ENCODE measurements around the gene PDP2. TPM values are rescaled to one million over a fixed set of nuclear protein-coding genes. Genes with fewer than 3 reads are reported as not detected.

The PDP2 gene
- total RNA-seq, 1 experiment from 2014 or later, result 23.1 TPM

DNA sequence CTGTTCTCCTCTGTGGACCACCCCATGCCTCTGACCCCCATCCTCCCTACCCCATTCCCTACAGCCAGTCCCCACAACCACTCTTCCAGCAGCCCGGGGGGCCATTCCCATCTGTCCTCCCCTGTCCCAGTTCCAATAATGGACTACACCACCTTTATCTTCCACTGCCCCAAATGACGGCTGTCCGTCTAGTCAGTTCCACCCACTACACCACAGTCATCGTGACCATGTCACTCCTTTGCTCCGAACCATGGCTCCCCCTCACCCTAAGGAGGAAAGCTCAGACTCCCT, 15.3 kb downstream of the PDP2 start:
- Histone ChIP-seq H2BK12ac (ENCODE audit: insufficient read length, low read depth, low read length) (no peak overlapping the region), H3K4ac (ENCODE audit: low read depth, low read length) (no peak overlapping the region), H4K20me1 (ENCODE audit: control insufficient read depth, insufficient read depth, insufficient read length) (peaks cover 4% of the 10 kb centered on the region), H3K27ac (ENCODE audit: insufficient read length, low read depth, low read length) (no peak overlapping the region), H3K18ac (ENCODE audit: insufficient read length, low read depth, low read length) (no peak overlapping the region), H3K9me3 (ENCODE audit: control insufficient read depth, low read depth, low read length) (no peaks in the 10 kb centered on the region), H3K23ac (ENCODE audit: insufficient read length, low read depth, low read length) (no peak overlapping the region), H3K4me1 (ENCODE audit: insufficient read depth, low read length) (no peaks in the 10 kb centered on the region), H3K9ac (ENCODE audit: extremely low read depth, insufficient read length, low read length) (no peak overlapping the region), H2BK15ac (ENCODE audit: low read depth, low read length) (no peak overlapping the region), H3K4me2 (ENCODE audit: insufficient read depth, insufficient read length, low read length) (no peak overlapping the region), H4K91ac (ENCODE audit: insufficient read length, low read depth, low read length) (no peak overlapping the region), H3K27me3 (ENCODE audit: insufficient read depth, low read length) (no peaks in the 10 kb centered on the region), H3K79me1 (ENCODE audit: insufficient read depth, low read depth, low read length, poor library complexity, severe bottlenecking) (no peaks in the 10 kb centered on the region), H2BK5ac (ENCODE audit: insufficient read length, low read length) (no peak overlapping the region), H3K14ac (ENCODE audit: insufficient read depth, low read length) (no peak overlapping the region), H2AFZ (ENCODE audit: low read length) (no peak overlapping the region), H3K23me2 (ENCODE audit: insufficient read length, low read depth, low read length, poor library complexity, severe bottlenecking) (no peaks in the 10 kb centered on the region), H2BK20ac (ENCODE audit: low read depth, low read length, poor library complexity, severe bottlenecking) (no peak overlapping the region), H2AK5ac (ENCODE audit: insufficient read length, low read length) (no peak overlapping the region), H3T11ph (ENCODE audit: low read length) (no peak overlapping the region), H3K56ac (ENCODE audit: insufficient read length, low read depth, low read length) (no peak overlapping the region), H4K5ac (ENCODE audit: insufficient read length, low read depth, low read length) (no peak overlapping the region), H4K8ac (replicated peaks; ENCODE audit: insufficient read length, low read depth, low read length) (no peak overlapping the region), H2BK120ac (ENCODE audit: low read depth, low read length, poor library complexity, severe bottlenecking) (no peak overlapping the region), H3K79me2 (ENCODE audit: insufficient read depth, low read length) (no peaks in the 10 kb centered on the region)
- Mint-ChIP-seq H3K36me3 (ENCODE audit: insufficient read depth in 1 of 3, low read depth in 3 of 3) (peaks cover 0 to 7% (median 0%) of the 10 kb centered on the region in 3 experiments; a peak in 2 of 7 replicates), H3K4me1 (peaks cover 12 to 16% of the 10 kb centered on the region in 2 experiments), H3K4me3 (no peak overlapping the region), H3K9me3 (no peaks in the 10 kb centered on the region), H3K27ac (no peak overlapping the region; a peak in 1 of 7 replicates), H3K27me3 (ENCODE audit: low read depth) (peaks cover 3% of the 10 kb centered on the region)
- no CpG with 5 or more reads among the region's 5 CpGs for WGBS (ENCODE audit: extremely low coverage, insufficient read length, low lambda C conversion rate)
- no peak for DNase-seq
- no peak for TF ChIP-seq CTCF (conservative IDR thresholded peaks at IDR 0.05)
